Putamen (tissue), 1 donor: ENCODE data around the gene MYOF.
"Not testable (repeated sequence)": the region's sequence is repeated elsewhere in the genome, so short reads cannot be mapped to it uniquely, and the experiment has no call there.

Experiments used
- DNase-seq: peaks from one replicate; pipeline ENCODE4 v3.0.0-alpha.2; 2016; ENCODE audit warnings: low spot score

Gene MYOF

DNA sequence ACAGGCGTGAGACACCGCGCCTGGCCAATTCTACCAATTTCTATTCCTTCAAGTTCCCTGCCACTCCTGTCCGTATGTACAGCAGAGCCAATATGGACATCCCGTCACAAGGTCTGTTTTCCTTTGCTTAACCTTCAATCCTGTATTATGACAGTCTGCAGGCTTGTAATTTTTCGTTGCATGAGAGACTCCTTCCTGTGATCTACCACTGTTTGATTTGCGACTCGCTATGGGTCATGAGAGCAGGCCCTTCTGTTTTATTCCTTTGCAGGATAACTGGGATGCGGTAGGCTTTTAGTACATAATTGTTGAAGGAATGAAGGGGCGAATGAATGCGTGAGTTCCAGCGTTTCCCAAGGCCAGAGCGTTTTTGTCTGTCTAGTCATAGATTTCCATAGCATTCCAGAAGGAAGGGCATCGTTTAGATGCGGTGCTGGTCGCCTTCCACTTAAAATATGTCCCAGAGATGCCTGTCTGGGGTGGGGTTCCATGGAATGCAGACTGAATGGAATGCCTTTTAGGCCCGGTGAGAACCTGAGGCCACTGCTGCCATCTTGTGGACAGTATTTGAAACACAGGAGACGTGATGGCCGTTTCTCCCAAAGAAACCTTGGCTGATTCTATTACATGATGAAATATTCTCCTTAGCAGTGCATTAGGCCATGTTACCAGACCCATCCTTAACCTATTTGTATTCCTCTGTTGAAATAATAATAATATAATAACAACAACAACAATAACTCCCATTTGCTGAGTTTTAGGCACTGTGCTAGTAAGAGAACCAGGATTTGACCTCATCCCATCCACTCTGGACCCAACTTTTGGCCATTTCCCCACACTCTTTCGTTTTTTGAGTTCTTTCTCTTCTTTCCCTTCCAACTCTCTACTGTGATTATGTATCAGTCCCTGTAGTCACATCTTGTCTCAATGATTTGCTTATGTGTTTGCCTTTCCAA is 193.2 kb downstream of the MYOF start:
- peak; percentile 29 for DNase-seq

DNA sequence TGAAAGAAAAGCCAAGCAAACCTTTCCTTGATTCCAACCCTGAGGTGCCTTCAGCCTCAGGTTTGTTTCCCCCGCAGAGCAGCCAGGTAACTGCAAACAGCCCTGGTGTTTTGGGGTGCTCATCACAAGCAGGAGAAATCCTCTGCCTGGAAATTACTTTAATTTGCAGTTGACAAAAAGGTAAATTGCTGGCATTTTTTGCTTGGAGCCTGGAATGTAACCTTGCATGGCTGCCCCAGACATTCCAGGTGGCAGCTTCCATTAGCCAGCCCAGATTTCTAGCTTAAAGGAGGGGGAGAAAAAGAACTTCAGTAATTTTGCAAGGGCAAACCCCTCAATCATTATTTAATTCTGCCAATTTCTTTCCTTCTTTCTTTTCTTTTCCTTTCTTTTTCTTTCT is 194.4 kb downstream of the MYOF start:
- no peak for DNase-seq

DNA sequence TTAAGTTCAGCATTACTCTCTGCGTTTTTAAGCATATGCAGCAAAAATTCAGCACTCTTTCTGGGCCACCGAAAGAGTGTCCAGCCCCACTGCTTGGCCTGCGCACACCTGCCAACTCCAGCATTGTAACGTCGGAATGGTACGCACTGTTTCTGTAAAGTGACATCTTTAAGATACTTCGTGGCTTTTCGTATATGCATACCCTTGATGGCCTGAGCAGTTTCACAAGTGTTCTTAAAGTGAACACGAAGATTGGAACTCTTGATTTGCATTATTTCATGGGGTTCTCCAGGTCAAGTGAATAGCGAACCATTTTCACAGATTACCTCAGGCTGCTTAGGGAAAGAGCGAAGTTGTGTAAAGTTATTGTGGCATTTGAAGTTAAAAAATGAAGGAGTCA is 197.9 kb downstream of the MYOF start:
- not testable (repeated sequence) for DNase-seq

DNA sequence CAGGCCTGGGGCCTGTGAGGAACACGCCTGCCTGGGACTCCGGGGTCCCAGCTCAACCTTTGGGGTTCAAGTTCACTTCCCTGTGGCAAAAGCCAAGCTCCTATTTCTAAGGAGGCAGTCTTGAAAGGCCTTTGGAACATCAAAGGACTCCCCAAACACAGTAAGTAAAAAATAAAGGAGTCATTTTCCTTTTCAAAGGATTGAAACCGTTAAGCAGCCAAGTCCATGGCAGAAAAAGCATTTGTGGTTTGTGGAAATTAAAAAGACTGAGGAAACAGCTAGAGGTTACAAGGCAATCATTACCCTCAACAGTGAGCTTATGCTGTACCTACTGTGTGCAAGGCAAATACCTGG is 200.8 kb downstream of the MYOF start:
- DNase-seq = no peak

DNA sequence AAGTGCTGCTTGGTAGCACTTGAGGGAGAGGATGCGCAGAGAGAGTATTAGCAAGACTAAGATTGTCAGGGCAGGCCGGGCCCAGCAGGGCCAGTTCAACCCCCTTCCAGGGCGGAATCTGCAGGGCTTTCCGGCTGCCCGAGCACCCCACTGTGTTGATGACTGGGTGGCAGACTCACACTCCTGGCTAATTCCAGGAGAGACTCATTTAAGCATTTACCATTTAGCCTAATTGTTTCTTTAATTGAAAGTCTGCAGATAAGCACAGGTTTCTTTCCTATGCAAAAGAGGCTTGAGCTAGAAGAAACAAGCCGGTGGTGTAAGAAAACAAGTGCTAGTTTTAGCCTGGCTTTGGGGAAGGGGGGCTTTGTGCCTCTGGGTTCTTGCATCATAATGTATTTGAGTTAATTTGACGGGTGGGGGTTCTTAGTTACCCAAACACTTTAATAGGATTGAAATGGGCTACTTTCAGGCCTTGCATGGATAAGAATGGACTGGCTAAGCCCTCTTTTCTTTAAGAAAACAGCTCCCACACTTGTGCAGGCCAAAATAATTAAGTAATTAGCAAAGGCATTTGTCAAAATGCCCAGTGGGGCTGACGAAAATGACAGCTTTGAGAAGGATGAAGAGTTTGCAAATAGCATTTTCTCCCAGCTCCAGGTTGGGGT is 201.3 kb downstream of the MYOF start:
- no peak for DNase-seq

DNA sequence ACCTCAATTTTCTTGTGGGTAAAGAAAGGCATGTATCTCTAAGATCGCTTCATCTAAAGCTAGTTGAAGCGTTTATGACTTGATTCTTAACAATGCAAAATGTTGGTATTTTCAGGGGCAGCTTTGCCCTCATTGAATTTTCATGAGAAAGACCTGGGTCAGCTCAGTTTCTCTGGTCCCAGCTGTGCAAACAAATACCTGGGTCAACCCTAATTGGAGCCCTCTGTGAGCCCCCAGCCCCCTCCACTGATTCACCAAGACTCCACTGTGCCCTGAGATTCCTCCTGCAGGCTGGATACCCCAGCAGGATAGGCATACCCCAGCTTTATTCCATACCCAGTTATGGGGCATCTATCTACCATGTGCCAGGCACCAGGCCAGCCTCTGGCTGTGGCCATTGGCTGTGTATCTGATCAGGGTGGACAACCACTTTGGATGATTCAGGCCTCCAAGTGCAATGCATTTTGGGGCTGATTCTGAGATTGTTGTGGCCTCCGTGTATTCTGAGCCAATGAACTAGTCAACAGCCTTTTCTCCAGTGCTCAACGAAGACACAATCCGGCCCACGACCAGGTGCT is 201.9 kb downstream of the MYOF start:
- no peak for DNase-seq

DNA sequence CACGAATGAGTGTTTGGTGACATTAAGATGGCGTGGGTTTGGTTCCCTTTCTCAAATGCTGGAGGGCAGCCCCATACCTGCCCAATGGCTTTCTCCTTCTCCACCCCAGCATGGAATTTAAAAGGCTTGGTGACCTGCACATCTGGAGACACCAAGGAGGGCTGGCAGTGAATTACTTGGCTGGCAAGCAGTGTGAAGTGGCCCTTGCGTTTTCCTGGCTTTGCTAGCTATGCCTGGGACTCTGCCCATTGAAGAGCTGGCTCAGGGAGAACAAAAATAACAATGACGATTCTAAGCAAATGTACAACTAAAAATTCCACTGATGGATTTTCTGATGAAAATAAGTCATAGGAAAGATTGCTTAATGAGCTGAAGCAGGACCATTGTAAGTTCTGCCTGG is 204.8 kb downstream of the MYOF start:
- DNase-seq = no peak

DNA sequence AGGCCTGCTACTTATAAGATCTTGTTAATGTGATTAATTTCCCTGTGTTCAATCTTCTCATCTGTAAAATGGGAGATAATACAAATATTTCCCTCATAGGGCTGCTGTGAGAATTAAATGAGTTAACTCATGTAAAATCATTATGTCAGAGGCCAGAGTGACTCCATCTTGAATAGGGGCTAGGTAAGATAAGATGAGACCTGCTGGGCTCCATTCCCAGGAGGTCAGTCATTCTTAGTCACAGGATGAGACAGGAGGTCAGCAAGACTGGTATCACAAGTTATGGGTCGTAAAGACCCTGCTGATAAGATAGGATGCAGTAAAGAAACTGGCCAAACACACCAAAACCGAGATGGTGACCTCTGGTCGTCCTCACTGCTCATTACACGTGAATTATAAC is 207.7 kb downstream of the MYOF start:
- DNase-seq = no peak

DNA sequence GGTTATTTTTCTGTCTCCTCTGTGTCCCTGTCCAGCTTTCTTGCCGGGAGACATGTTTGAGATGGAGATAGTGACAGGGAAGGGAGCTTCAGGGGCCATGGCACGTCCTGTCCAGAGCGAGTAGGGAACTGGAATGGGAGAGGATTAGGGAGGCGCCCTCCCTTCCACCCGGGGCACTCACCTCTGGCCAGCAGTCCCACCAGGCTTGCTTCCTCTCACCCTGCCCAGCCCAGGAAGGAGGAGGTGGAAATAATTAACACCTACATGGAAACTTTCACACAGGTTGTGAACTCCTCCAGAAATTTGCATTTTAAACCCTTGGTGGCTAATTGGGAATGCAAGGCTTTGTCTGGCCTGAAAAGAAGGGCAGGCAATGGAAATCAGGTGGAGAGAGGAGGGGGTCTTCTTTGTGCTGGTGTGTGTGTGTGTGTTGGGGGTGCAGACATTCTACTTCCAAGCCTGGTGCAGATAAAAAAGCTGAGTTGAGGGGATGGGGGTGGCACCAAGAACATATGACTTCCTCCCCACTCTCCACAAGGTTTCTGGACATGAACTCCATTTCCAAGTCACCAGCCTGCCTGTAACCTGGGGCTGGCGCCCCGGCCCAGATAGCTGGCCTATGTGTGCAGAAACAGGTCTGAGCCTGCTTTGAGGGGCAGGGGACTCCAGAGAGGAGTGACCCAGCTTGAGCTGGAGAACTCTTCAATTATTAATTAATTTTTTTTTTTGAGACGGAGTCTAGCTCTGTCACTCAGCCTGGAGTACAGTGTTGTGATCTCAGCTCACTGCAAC is 209.1 kb downstream of the MYOF start:
- no peak for DNase-seq

DNA sequence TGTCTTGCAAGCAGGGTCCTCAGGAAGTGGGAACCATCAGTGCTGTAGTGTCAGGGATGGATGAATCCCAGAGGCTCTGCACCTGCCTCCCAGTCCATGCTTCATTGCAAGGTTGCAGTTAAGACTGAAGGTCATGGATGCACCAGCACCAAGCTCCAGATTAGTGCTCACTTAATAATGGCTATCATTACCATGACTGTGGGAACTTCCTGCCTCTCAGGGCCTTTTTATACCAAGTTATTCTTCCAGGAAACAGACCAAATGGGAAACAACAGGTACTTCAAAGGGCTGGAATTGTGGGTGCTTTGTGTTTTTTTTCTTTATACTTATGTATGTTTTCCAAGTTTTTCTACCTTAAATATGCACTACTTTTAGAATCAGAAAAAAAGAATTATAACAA is 210.8 kb downstream of the MYOF start:
- no peak for DNase-seq

DNA sequence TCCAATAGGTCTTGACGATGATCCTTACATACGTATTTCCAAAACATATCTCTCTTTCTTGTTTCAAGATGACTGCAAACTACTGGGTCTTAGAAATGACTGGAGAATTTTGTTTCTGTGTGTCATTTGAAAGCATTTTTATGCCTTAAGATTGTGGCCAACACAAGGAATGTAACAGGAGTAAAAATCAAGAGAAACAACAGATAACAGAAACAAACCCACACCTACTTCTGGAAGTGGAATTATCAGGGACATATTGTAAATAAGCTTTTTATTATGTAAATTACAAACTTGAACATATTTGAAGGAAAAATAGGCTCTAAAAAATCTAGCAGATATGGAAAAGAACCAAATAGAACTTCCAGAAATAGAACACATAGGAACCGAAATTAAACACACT is 212.9 kb downstream of the MYOF start:
- DNase-seq = no peak

DNA sequence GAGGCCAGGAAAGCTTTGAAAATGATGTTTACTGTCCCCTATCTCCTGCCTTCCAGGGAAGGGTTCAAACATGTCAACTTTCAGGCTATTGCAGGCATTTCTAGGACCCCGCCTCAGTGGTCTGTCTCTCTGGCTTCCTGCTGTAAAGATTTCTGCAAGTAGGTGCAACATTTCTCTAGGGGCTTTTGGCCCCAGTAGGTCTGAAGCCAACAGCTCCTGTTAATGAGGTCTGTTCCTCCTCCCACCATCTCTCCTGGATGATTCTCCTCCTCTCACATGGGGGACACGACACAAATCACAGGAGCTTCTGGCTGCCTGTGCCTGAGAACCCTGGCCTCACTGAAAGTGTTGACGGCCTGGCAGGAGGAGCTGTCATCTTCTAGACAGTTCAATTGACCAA is 214.1 kb downstream of the MYOF start:
- no peak for DNase-seq

DNA sequence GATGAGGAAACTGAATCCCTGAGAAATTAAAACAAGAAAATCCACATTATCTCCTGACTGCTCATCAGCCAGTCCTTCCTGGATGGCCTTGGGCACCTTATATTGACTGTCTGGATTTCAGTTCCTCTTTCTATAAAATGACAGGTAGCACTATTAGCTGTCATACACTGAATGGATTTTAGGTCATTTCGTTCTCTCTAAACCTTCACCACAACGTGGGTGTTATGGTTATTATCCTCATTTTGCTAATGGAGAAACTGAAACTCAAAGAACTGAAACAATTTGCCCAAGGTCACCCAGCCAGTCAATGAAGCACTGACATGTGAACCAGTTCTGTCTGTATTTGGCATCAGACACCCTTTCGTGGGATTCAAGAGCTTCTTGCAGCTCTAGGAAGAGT is 214.6 kb downstream of the MYOF start:
- DNase-seq = no peak

DNA sequence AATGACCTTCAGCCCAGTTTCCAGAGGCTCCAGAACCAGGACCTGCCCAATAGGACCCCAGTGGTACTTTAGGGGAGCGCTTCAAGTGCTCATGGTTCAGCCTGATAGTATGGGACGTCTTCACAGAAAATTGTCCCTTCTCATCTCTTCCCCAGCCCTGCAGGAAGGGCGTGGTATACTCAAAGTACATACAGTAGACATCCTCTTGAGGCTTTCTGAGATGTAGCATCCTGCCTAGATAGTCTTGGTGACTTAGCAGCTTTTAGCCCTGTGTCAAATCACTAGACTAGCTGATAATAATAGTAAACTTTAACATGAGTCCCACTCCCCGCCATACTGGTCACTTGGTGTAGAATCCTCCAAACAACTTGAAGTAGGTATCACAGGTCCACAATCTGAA is 215.3 kb downstream of the MYOF start:
- no peak for DNase-seq

DNA sequence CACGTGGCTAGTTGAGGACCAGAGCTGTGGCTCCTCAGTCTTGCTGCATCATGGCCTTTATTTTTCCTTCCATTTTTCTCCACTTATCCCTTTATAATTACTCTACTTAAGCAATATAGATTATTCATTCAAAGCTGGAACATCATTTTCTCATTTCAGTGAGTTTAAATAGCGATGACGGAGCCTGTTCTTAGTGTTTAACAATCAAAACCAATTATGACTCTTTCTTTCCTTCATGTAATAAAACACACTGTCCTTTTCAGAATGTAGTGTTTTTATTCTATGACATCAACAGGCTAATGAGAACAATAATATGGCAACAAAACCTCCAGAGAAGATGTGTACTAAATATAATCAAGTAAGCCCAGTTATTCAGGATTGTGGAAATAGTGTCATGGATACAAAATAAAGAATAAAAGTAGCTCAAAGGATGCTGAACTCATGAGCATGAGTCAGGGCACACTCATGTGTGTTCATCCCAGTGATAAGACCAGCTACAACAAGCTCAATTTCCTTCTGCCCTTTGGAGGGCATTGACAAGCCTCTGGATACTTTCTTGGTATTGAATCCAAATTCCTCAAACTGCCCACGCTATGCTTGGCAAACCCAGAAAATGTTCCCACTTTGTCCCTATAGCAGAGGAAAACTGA is 220.0 kb downstream of the MYOF start:
- no peak for DNase-seq

DNA sequence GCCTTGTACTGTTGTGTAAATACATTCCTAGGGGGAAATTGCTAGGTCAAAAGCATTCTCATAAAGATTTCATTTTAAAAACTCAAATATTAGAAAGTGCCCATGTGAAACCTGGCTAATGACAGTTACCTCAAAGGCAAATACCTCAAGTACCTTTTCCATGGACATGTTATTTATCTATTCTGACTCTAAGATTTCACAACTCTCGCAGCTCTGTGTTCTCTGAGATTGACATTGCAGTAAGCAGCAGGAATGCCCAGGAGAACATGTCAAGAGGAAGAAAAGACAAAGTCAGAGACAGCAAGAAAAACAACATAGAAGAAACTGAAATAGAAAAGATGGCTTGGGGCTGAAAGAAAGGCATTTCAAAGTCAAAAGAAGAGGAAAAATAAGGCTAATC is 221.0 kb downstream of the MYOF start:
- DNase-seq = no peak

DNA sequence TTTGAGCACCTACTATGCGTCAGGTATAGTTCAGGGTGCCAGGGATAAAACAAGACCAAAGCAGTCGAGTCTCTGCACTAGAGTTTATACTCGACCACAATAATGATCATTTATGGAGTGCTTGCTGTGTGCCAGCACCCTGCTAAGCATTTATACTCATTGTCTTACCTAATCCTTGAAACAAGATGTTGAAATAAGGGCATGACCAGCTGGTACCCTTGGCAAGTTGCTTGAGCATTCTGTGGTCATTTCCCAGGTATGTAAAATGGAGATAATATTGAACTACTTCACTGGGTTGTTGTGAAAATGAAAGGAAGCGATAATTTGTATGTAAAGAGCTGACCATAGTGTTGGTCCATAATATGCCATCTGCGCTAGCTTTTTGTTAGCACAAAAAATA is 223.0 kb downstream of the MYOF start:
- no peak for DNase-seq
